Chondrocyte (in vitro differentiated cells): ENCODE measurements around the gene ARHGAP36. TPM values are rescaled to one million over a fixed set of nuclear protein-coding genes. Genes with fewer than 3 reads are reported as not detected.

Experiments
- DNase-seq: peaks from one replicate; pipeline ENCODE4 v3.0.0; 2021; ENCODE audit warnings: mixed read lengths, low spot score
- H3K27ac Mint-ChIP-seq: one replicate; pipeline ENCODE4 v1.8.0; 2021; ENCODE audit warnings: mild to moderate bottlenecking, moderate library complexity, mixed read lengths; ENCODE audit not compliant: unreplicated experiment
- H3K27me3 Mint-ChIP-seq: 2 replicates; pipeline ENCODE4 v1.8.0; 2021; ENCODE audit warnings: low read depth, mixed read lengths
- H3K36me3 Mint-ChIP-seq: 2 replicates; pipeline ENCODE4 v1.8.0; 2021; ENCODE audit warnings: low read depth, mixed read lengths
- H3K4me1 Mint-ChIP-seq: 2 replicates; pipeline ENCODE4 v1.8.0; 2021; ENCODE audit warnings: low read depth, mild to moderate bottlenecking, mixed read lengths
- H3K4me3 Mint-ChIP-seq: one replicate; pipeline ENCODE4 v1.8.0; 2021; ENCODE audit warnings: mild to moderate bottlenecking, moderate library complexity, mixed read lengths; ENCODE audit not compliant: unreplicated experiment
- H3K9me3 Mint-ChIP-seq: 2 replicates; pipeline ENCODE4 v1.8.0; 2021; ENCODE audit warnings: low read depth, mixed read lengths
- CTCF ChIP-seq: fragments of 200-600 bp; sonication (generic); IDR thresholded peaks from 2 replicates; pipeline ENCODE4 v1.5.0; 2021; ENCODE audit warnings: antibody characterized with exemption, mild to moderate bottlenecking, moderate library complexity
- total RNA-seq: library from RNA; stranded (reverse); gene quantifications from 3 replicates; pipeline ENCODE4 v1.2.1, GENCODE V29; 2021

Gene ARHGAP36
- total RNA-seq, 1 donor from 2014 or later, result not detected

- no peaks in the 10 kb centered on the region for H3K36me3 Mint-ChIP-seq
- no peaks in the 10 kb centered on the region for H3K4me1 Mint-ChIP-seq
- no peak for DNase-seq
- TF ChIP-seq CTCF, result no peak
- no peak overlapping the region for H3K4me3 Mint-ChIP-seq
- H3K9me3 Mint-ChIP-seq, result no peaks in the 10 kb centered on the region
- H3K27me3 Mint-ChIP-seq, result peaks cover 30% of the 10 kb centered on the region
- H3K27ac Mint-ChIP-seq, result no peak overlapping the region
Measured at GRCh38 chrX:131047180-131047579, 11.0 kb upstream of the ARHGAP36 start.

- no peaks in the 10 kb centered on the region for H3K36me3 Mint-ChIP-seq
- TF ChIP-seq CTCF, result no peak
- no peaks in the 10 kb centered on the region for H3K9me3 Mint-ChIP-seq
- DNase-seq, result no peak
- H3K4me3 Mint-ChIP-seq, result no peak overlapping the region
- H3K27ac Mint-ChIP-seq, result no peak overlapping the region
- H3K4me1 Mint-ChIP-seq, result no peaks in the 10 kb centered on the region
- H3K27me3 Mint-ChIP-seq, result peaks cover 32% of the 10 kb centered on the region
Measured at GRCh38 chrX:131053076-131053475, 5.1 kb upstream of the ARHGAP36 start.

- H3K4me1 Mint-ChIP-seq, result peaks cover 3% of the 10 kb centered on the region
Measured at GRCh38 chrX:131054906-131055305, 3.2 kb upstream of the ARHGAP36 start.

GRCh38 chrX:131057706-131058105 is 440 bp upstream of the ARHGAP36 start:
- Mint-ChIP-seq H3K36me3 (no peaks in the 10 kb centered on the region), H3K9me3 (no peaks in the 10 kb centered on the region), H3K4me3 (no peak overlapping the region), H3K27ac (no peak overlapping the region), H3K27me3 (peaks cover 48% of the 10 kb centered on the region), H3K4me1 (peaks cover 3% of the 10 kb centered on the region)
- TF ChIP-seq CTCF, result no peak
- no peak for DNase-seq

More at GRCh38 chrX:131054906-131055305, 3.2 kb upstream of the ARHGAP36 start:
- H3K36me3 Mint-ChIP-seq, result no peaks in the 10 kb centered on the region
- no peak overlapping the region for H3K4me3 Mint-ChIP-seq
- H3K27ac Mint-ChIP-seq, result no peak overlapping the region
- H3K27me3 Mint-ChIP-seq, result peaks cover 37% of the 10 kb centered on the region
- TF ChIP-seq CTCF, result no peak
- no peaks in the 10 kb centered on the region for H3K9me3 Mint-ChIP-seq
- DNase-seq, result no peak

GRCh38 chrX:131059246-131059645 is 1.1 kb downstream of the ARHGAP36 start:
- Mint-ChIP-seq H3K36me3 (no peaks in the 10 kb centered on the region), H3K27me3 (peaks cover 52% of the 10 kb centered on the region), H3K4me3 (no peak overlapping the region), H3K4me1 (peaks cover 3% of the 10 kb centered on the region), H3K9me3 (no peaks in the 10 kb centered on the region), H3K27ac (no peak overlapping the region)
- no peak for DNase-seq
- no peak for TF ChIP-seq CTCF
